Smooth muscle cell (in vitro differentiated cells): ENCODE results near the gene BRD1. TPM values are rescaled to one million over a fixed set of nuclear protein-coding genes. Genes with fewer than 3 reads are reported as not detected.
A peak's percentile ranks its signal among the peaks of the same experiment; 100 is the strongest.

Source experiments
- DNase-seq: peaks from one replicate; lab custom pipeline; 2025; ENCODE audit not compliant: unreplicated experiment; lab: John Stamatoyannopoulos, UW
- H2AFZ ChIP-seq: fragments of 200-600 bp; sonication (generic); 2 replicates; pipeline ENCODE4 v1.6.0; 2016; ENCODE audit warnings: antibody characterized with exemption, low read depth, mild to moderate bottlenecking
- H3F3A ChIP-seq: fragments of 200-600 bp; sonication (generic); 2 replicates; pipeline ENCODE4 v1.6.0; 2017; ENCODE audit warnings: antibody characterized with exemption, low read depth
- H3K27ac ChIP-seq: fragments of 200-600 bp; sonication (generic); 2 replicates; pipeline ENCODE4 v1.5.1; 2016; ENCODE audit warnings: low read depth, mild to moderate bottlenecking
- H3K27me3 ChIP-seq: fragments of 200-600 bp; sonication (generic); 2 replicates; pipeline ENCODE4 v1.6.1; 2016; ENCODE audit warnings: low read depth, mild to moderate bottlenecking
- H3K36me3 ChIP-seq: fragments of 200-600 bp; sonication (generic); 2 replicates; pipeline ENCODE4 v1.5.1; 2016; ENCODE audit warnings: low read depth
- H3K4me1 ChIP-seq: fragments of 200-600 bp; sonication (generic); 2 replicates; pipeline ENCODE4 v1.5.1; 2016; ENCODE audit warnings: low read depth
- H3K4me2 ChIP-seq: fragments of 200-600 bp; sonication (generic); 2 replicates; pipeline ENCODE4 v1.6.0; 2016; ENCODE audit warnings: mild to moderate bottlenecking
- H3K4me3 ChIP-seq: fragments of 200-600 bp; sonication (generic); 2 replicates; pipeline ENCODE4 v1.5.1; 2016; ENCODE audit warnings: mild to moderate bottlenecking
- H3K79me2 ChIP-seq: fragments of 200-600 bp; sonication (generic); 2 replicates; pipeline ENCODE4 v1.6.0; 2016; ENCODE audit warnings: low read depth, mild to moderate bottlenecking
- H3K9ac ChIP-seq: fragments of 200-600 bp; sonication (generic); 2 replicates; pipeline ENCODE4 v1.6.0; 2016; ENCODE audit warnings: low read depth
- H3K9me3 ChIP-seq: fragments of 200-600 bp; sonication (generic); replicated peaks from 2 replicates; pipeline ENCODE4 v1.5.1; 2016; ENCODE audit warnings: low read depth
- H4K20me1 ChIP-seq: fragments of 200-600 bp; sonication (generic); 2 replicates; pipeline ENCODE4 v1.6.0; 2016; ENCODE audit warnings: low read depth
- CTCF ChIP-seq: fragments of 200-600 bp; sonication (generic); IDR thresholded peaks from 2 replicates; pipeline ENCODE4 v1.5.1; 2017; ENCODE audit warnings: borderline replicate concordance, mild to moderate bottlenecking, antibody characterized with exemption; ENCODE audit not compliant: insufficient read depth, poor library complexity, severe bottlenecking
- WGBS: methylation state at CpG from one replicate; pipeline ENCODE4 v1.1.7; 2016; ENCODE audit warnings: low lambda C conversion rate; 5-methylcytosine and 5-hydroxymethylcytosine counted together
- polyA plus RNA-seq: library from polyadenylated mRNA; unstranded; fragments of >200 nt; fragmentation: Nextera tagmentation; extraction: Ambion mirVana; gene quantifications from 2 replicates; pipeline ENCODE4 v1.2.1, GENCODE V29; 2016
- total RNA-seq: library from RNA; depleted of rRNA; stranded (reverse); fragments of >200 nt; gene quantifications from 2 replicates; pipeline ENCODE4 v1.2.3, GENCODE V29; 2014

BRD1 gene
- total and polyA plus RNA-seq, 2 experiments from 2014 or later, result 15.0 to 20.5 TPM

GRCh38 chr22:49848690-49849160 is 21.1 kb upstream of the BRD1 start:
- Histone ChIP-seq H3K79me2 (no peaks in the 10 kb centered on the region), H3K4me3 (peak overlapping the region; percentile 49), H3K4me1 (peaks cover 14% of the 10 kb centered on the region), H3K4me2 (peak overlapping the region; percentile 92), H3K9me3 (no peaks in the 10 kb centered on the region), H2AFZ (no peak overlapping the region), H4K20me1 (no peaks in the 10 kb centered on the region), H3K27ac (no peak overlapping the region), H3K27me3 (peaks cover 88% of the 10 kb centered on the region), H3K36me3 (no peaks in the 10 kb centered on the region), H3F3A (no peaks in the 10 kb centered on the region), H3K9ac (no peak overlapping the region)
- WGBS, result under 1% methylated on average over 15 of the region's 51 CpGs
- TF ChIP-seq CTCF, result no peak
- no peak for DNase-seq

- Histone ChIP-seq H3K4me2 (peak overlapping the region; percentile 92), H2AFZ (no peak overlapping the region)
Observed at GRCh38 chr22:49847751-49848689, 20.3 kb upstream of the BRD1 start.

GRCh38 chr22:49845666-49846459 is 18.2 kb upstream of the BRD1 start:
- WGBS, result 81% methylated on average over 19 of the region's 19 CpGs
- H3K9ac ChIP-seq, result no peak overlapping the region
- peaks cover 14% of the 10 kb centered on the region for H3K4me1 ChIP-seq
- H2AFZ ChIP-seq, result no peak overlapping the region
- H3K4me2 ChIP-seq, result no peak overlapping the region
- H3K9me3 ChIP-seq, result no peaks in the 10 kb centered on the region
- H4K20me1 ChIP-seq, result no peaks in the 10 kb centered on the region
- peaks cover 72% of the 10 kb centered on the region for H3K27me3 ChIP-seq
- no peak overlapping the region for H3K4me3 ChIP-seq
- H3K79me2 ChIP-seq, result no peaks in the 10 kb centered on the region
- H3K36me3 ChIP-seq, result no peaks in the 10 kb centered on the region
- no peak overlapping the region for H3K27ac ChIP-seq
- no peaks in the 10 kb centered on the region for H3F3A ChIP-seq
- DNase-seq, result no peak
- TF ChIP-seq CTCF, result no peak

More at GRCh38 chr22:49847751-49848689, 20.3 kb upstream of the BRD1 start:
- Histone ChIP-seq H3K27me3 (peaks cover 88% of the 10 kb centered on the region), H3K9ac (no peak overlapping the region), H3F3A (no peaks in the 10 kb centered on the region), H3K79me2 (no peaks in the 10 kb centered on the region), H3K27ac (no peak overlapping the region), H3K9me3 (no peaks in the 10 kb centered on the region), H3K4me1 (peaks cover 14% of the 10 kb centered on the region), H4K20me1 (no peaks in the 10 kb centered on the region), H3K36me3 (no peaks in the 10 kb centered on the region), H3K4me3 (peak overlapping the region; percentile 49)
- DNase-seq, result no peak
- 38% methylated on average over 23 of the region's 64 CpGs for WGBS
- no peak for TF ChIP-seq CTCF
